ENCODE results near the gene PPT1.

GRCh38 chr1:40049725-40050124, 47.3 kb downstream of the PPT1 start:
- TF ChIP-seq RXRA (CRISPR knock-in tag; IDR thresholded peaks at IDR 0.05) (no peak), RORA (CRISPR knock-in tag; IDR thresholded peaks at IDR 0.05) (no peak), ZBTB33 (CRISPR knock-in tag; IDR thresholded peaks at IDR 0.05) (no peak), EZH2 (conservative IDR thresholded peaks at IDR 0.05; ENCODE audit: low read depth, low read length) (no peak), FOXP4 (CRISPR knock-in tag; IDR thresholded peaks at IDR 0.05) (no peak), POLR2AphosphoS2 (IDR thresholded peaks at IDR 0.05; ENCODE audit: low read depth, low read length) (no peak), ZNF362 (CRISPR knock-in tag; IDR thresholded peaks at IDR 0.05; ENCODE audit: borderline replicate concordance) (no peak), ZNF335 (CRISPR knock-in tag; IDR thresholded peaks at IDR 0.05) (no peak), CSRNP1 (CRISPR knock-in tag; IDR thresholded peaks at IDR 0.05) (no peak), MTF1 (CRISPR knock-in tag; IDR thresholded peaks at IDR 0.05) (no peak), CEBPZ (IDR thresholded peaks at IDR 0.05; ENCODE audit: low read length) (no peak), POLR2AphosphoS5 (IDR thresholded peaks at IDR 0.05; ENCODE audit: low read depth, low read length) (no peak), NFE2L1 (CRISPR knock-in tag; IDR thresholded peaks at IDR 0.05; ENCODE audit: borderline replicate concordance) (no peak)
